ENCODE measurements around the gene TSPAN32.
"Not testable (repeated sequence)": the region's sequence is repeated elsewhere in the genome, so short reads cannot be mapped to it uniquely, and the experiment has no call there.

Gene TSPAN32

DNA sequence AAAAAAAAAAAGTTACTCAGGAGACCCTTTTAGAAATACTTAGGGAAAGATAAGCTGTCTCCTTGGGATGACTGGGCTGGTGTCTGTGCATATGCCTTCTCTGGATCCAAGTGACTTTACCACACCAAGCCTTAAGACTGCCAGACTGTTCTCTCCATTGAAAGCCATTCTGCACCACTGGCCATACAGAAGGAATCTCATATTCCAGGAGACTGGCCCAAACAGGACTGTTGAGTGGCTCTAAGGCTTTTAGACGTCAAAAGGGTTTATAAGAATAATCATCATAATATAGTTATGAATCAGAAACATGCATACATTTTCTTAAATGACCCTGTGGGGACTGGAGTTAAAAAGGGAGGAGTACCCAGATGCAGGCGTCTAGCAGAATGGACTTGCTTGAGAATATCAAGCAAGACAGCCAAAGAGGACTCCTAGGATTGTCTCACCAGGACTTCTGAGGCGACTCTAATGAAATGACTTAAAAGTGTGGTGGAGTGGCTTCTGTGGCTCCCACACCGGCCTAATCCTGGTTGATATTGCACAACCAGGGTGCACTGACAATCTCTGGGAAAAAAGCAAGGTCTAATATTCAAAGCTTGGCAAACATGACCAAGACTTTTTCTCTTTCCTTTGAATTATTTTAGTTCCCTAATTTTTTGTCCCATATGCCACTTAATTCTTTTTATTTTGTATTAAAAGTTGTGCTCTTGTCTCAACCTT lies 31.8 kb downstream of the TSPAN32 start:
- DNase-seq (ENCODE audit: low read depth in 4 of 4, low spot score in 1 of 4), result not testable (repeated sequence)

DNA sequence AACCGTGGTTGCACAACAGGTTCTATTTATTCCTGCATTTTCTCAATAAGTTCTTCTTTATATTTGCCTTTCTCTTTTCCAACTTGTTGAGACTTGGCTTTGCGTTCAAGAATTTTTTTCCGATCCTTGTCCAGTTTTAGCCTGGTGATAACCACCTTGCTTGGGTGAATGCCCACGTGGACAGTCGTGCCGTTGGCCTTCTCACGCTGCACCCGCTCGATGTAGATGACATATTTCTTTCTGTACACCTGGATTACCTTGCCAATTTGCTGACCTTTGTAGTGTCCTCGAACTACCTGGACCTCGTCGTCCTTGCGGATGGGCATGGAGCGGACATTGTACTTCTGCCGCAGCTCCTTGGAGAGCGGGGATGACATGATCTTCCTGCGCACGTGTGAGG lies 33.5 kb downstream of the TSPAN32 start:
- DNase-seq (ENCODE audit: low read depth in 4 of 4, low spot score in 1 of 4), result not testable (repeated sequence)

DNA sequence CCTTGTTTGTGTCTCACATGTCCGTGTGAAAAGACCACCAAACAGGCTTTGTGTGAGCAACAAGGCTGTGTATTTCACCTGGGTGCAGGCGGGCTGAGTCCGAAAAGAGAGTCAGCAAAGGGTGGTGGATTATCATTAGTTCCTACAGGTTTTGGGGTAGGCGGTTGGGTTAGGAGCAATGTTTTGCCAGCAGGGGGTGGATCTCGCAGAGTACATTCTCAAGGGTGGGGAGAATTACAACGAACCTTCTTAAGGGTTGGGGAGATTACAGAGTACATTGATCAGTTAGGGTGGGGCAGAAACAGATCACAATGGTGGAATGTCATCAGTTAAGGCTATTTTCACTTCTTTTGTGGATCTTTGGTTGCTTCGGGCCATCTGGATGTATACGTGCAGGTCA lies 36.9 kb downstream of the TSPAN32 start:
- not testable (repeated sequence) for DNase-seq (ENCODE audit: low read depth in 4 of 4, low spot score in 1 of 4)

DNA sequence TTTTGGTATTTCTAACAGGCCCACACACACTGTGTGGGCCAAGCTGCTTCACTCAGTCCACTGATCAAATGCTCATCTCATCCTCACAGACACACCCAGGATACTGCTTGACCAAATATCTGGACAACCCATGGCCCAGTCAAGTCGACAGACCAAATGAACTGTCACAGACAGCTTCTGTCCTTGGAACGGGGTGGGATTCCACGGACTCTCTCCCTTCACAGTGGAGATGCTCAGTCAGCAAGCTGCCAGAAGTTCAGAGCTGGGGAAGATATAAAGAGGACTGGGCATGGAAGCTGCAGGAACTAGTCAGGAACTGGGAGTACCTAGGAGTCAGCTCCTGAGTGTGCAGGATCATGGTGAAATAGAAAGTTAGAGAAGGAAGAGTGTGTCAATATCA lies 40.7 kb downstream of the TSPAN32 start:
- no peak for DNase-seq (ENCODE audit: low read depth in 4 of 4, low spot score in 1 of 4)

DNA sequence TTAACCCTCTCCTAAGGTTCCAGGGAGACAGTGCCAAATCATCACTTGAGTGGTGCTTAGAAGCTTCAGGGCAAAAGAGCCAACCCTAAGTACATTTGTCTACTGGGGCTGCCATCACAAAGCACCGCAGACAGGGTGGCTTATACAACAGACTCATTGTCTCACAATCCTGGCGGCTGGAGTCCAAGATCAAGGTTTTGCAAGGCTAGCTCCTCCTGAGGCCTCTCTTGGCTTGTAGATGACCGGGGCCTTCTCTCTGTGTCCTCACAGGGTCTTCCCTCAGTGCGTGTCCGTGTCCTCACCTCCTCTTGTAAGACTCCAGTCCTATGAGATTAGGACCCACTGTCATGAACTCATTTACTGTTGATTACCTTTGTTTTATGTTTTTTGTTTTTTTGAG lies 41.2 kb downstream of the TSPAN32 start:
- no peak for DNase-seq (ENCODE audit: low read depth in 4 of 4, low spot score in 1 of 4)

DNA sequence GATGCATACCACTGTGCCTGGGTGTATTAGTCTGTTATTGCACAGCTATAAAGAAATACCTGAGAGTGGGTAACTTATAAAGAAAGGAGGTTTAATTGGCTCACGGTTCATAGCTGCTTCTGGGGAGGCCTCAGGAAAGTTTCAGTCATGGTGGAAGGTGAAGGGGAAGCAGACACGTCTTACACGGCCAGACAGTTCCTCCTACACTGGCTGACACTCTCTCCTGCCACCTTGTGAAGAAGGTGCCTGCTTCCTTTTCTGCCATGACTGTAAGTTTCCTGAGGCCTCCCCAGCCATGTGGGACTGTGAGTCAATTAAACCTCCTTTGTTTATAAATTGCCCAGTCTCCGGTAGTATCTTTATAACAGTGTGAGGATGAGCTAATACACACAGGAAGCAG lies 41.7 kb downstream of the TSPAN32 start:
- DNase-seq (ENCODE audit: low read depth in 4 of 4, low spot score in 1 of 4), result no peak

DNA sequence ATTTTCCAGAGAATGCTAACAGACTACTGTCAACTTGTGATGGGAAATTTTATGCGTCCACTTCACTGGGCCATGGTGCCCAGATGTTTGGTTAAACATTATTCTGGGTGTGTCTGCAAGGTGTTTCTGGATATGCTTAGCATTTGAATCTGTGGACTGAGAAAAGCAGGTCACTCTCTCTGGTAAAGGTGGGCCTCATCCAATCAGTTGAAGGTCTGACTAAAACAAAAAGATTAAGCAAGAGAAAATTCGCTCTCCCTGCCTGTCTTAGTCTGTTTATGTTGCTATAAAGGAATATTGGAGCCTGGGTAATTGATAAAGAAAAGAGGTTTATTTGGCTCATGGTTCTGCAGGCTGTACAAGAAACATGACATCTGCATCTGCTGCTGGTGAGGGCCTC lies 43.2 kb downstream of the TSPAN32 start:
- DNase-seq (ENCODE audit: low read depth in 4 of 4, low spot score in 1 of 4), result no peak

DNA sequence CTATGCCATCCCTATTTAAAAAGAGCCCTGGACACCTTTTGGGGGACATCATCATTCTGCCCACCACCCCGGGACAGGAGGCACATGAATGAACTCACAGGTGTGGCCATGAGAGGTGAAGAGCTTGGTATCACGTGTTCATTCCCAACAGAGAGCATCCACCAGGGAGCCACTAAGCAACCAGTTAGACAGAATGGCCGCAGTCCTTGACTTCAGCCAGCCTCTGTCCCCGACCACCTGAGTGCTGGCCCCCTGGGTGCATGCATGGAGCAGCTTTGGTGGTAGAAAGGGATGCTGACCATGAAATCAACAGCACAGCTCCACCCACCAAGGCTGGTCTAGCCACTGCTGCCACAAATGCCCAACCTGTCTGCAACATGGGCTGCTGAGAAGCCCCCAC lies 44.2 kb downstream of the TSPAN32 start:
- no peak for DNase-seq (ENCODE audit: low read depth in 4 of 4, low spot score in 1 of 4)

DNA sequence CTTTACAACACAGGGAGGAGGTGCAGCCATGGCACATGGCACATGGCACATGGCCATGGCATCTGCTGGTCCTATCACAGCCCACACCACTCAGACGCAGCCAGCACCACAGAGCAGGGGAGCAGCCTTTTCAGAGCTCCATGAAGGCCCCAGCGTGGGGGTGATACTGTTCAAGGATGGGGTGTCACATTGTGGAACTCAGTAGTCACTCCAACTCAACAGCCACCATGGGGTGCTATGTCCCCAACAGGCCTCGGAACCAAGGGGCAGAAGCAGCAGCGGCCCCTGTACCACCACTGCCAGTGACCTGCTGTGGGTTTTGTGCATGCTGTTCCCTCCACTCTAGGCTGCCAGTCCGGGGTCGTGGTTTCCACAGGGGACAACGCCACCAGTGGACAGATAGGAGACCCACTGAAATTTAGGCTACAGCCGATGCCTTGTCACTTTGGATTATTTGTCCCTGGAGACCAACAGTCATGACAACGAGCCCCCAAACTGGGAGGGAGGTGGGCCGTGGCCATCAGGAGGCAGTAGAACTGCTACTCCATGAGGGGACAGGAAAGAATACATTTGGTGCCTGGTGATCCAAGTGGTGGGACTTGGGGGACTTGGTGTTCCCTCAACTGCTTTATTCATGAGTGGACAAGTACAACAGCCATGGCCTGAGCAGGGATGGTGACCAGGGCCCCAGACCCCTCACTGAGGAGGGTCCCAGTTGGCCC lies 44.9 kb downstream of the TSPAN32 start:
- no peak for DNase-seq (ENCODE audit: low read depth in 4 of 4, low spot score in 1 of 4)

DNA sequence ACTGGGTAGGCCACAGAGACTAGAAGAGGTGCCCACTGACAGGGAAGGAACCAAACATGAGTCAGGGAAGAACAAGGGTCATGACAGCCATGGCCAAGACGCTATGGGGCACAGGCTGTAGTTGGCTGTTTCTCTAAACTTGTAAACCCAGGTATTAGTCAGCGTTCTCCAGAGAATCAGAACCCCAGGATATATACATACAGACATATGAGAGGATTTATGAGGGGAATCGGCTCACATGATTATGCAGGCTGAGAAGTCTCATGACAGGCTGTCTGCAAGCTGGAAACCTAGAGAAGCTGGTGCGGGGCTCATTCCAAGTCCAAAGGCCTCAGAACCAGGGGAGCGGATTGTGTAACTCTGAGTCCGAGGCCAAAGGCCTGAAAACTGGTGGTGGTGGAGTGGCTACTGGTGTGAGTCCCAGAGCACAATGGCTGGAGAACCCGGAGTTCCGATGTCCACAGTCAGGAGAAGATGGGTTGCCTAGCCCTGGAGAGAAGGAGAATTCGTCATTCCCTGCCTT lies 45.6 kb downstream of the TSPAN32 start:
- no peak for DNase-seq (ENCODE audit: low read depth in 4 of 4, low spot score in 1 of 4)

DNA sequence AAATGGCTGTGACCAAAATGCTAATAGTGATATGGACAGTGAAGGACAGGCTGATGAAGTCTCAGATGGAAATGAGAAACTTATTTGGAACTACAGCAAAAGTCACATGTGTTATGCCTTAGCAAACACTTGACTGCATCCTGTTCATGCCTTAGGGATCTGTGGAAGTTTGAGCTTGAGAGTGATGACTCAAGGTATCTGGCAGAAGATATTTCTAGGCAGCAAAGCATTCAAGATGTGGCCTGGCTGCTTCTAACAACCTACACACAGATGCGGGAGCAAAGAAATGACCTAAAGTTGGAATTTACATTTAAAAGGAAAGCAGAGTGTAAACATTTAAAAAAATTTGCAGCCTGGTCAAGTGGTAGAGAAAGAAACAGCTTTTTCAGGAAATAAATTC lies 47.2 kb downstream of the TSPAN32 start:
- no peak for DNase-seq (ENCODE audit: low read depth in 4 of 4, low spot score in 1 of 4)

DNA sequence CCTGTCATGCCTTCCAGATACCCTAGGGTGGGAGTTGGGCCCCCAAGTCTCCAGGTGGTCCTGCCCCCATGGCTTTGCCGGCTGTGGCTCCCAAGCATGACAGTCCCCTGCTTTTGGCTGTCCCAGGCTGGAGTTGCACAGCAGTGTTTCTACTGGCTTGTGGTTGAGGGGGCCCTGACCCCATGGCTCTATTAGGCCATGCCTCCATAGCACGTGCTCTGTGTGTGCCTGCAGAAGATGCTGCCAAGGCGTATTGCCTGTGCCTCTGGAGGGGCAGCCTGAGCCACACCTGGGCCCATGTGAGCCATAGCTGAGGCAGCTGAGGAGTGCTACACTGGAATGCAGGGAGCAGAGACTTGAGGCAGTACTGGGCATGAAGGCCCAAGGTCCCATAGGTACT lies 49.9 kb downstream of the TSPAN32 start:
- DNase-seq (ENCODE audit: low read depth in 4 of 4, low spot score in 1 of 4), result no peak

DNA sequence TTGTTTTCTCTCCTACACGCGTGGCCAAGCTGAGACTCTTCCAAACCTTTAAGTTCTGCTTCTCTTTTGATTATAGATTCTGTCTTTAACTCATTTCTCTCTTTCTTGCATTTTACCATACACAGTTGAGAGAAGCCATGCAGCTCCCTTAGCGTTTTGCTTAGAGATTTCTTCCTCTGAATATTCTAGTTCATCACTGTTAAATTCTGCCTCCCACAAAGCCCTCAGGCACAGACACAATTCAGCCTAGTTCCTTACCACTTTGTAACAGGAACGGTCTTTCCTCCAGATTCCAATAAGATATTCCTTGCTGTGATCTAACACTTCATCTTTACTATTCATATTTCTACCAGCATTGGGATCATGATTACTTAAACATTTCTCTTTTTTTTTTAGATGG lies 50.6 kb downstream of the TSPAN32 start:
- DNase-seq (ENCODE audit: low read depth in 4 of 4, low spot score in 1 of 4), result no peak

DNA sequence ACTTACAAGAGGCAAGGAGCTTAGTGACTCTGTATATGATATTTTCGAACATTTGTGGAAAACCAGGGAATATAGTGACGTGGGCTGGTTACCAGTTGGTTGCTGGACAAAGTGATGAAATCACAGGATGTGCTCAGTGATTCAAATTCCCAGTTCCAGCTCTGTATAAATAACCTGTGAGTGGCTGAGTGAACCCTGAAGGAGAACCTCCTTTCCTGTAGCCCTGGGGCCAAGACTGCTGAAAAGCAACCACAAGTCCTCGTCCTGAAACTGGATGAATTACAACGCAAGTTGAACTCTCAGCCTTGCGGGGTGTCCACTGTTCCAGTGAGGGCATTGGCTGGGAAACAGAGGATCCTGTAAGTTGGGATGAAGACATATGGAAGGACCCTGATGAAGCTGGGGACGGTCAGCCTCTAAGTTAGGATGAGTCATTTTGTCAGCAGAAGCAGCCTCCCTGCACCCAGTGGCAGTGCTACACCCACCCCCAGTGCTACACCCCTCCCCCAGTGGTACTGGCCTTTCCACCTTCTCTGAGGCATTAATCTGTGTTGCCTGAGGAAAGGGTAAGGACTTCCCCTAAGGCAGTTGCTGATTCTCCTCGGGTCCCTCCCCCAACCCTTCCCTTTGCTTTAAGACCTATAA lies 53.3 kb downstream of the TSPAN32 start:
- no peak for DNase-seq (ENCODE audit: low read depth in 4 of 4, low spot score in 1 of 4)

DNA sequence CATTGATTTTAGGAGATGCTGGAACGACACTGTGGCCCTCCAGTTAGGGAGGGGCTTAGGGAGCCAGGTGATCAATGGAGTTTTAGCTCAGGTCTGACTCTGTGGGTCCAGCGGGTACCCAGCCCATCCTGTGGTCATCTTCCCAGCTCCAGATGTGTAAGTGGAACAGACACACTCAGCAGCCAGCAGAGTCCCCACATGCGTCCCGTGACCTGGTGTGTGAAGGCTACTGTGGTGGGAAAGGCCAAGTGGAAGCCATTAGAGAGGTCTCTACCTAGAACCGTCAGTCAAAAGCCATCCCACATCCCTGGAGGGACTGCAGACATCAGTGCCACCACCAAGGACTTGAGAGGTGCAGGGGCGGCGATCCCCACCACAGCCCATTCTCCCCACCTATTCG lies 55.4 kb downstream of the TSPAN32 start:
- no peak for DNase-seq (ENCODE audit: low read depth in 4 of 4, low spot score in 1 of 4)

DNA sequence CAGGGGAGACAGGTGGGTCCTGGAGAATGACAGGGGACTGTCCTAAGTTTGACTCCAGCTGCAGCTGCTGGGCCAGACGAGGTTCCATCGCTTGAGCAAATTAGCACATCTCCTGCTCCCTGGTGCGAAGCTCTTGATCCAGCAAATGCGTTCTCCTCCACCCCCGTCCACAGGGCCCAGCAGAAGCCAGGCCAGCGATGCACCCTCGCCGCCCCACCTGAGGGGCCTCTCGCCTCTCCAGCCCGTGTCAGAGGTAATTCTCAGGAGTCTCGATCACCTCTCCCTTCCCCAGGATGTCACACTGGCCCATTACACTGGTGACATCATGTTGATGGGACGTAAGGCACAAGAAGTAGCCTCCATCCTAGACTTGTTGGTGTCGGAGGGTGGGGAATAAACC lies 55.8 kb downstream of the TSPAN32 start:
- DNase-seq (ENCODE audit: low read depth in 4 of 4, low spot score in 1 of 4), result not testable (repeated sequence)

DNA sequence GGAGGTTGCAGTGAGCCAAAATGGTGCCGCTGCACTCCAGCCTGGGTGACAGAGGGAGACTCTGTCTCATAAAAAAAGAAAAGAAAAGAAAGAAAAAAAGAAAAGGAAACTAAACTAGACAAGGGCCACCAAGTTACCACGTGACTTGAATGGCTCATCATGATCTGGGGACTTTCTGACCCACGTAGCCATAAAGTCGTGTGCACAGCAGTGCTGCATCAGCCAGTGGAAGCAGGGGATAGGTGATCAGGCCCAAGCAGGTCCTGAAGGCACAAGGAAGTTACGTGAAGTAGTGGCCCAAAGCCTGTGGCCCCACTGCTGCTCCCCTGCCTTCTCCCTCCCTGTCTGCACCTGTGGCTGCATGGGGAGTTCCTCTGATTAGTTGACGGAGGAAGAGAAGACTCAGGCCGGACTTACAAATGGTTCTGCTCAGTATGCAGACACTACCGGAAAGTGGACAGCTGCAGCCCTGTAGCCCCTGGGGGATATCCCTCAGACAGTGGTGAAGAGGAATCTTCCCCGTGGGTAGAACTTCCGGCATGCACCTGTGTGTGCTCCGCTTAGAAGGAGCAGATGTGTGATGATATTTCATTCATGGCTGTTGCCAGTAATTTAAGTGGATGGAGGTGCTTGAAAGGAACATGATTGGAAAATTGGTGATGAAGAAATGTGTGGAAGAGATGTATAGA lies 57.1 kb downstream of the TSPAN32 start:
- no peak for DNase-seq (ENCODE audit: low read depth in 4 of 4, low spot score in 1 of 4)

DNA sequence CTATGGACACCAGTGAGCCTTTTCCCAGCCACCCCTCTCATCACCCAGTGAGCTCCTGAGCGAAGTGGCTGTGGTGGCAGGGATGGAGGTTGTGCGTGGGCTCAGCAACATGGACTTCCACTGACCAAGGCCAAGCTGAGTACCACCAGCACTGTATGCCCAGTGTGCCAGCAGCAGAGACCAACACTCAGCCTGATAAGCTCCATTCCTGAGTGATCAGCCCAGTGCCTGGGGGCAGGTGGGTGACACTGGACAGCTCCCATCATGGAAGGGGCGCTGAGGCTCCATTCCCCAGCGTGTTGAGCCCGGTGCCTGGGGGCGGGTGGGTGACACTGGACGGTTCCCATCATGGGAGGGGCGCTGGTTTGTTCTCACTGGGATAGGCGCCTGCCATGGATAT lies 57.7 kb downstream of the TSPAN32 start:
- DNase-seq (ENCODE audit: low read depth in 4 of 4, low spot score in 1 of 4), result no peak

DNA sequence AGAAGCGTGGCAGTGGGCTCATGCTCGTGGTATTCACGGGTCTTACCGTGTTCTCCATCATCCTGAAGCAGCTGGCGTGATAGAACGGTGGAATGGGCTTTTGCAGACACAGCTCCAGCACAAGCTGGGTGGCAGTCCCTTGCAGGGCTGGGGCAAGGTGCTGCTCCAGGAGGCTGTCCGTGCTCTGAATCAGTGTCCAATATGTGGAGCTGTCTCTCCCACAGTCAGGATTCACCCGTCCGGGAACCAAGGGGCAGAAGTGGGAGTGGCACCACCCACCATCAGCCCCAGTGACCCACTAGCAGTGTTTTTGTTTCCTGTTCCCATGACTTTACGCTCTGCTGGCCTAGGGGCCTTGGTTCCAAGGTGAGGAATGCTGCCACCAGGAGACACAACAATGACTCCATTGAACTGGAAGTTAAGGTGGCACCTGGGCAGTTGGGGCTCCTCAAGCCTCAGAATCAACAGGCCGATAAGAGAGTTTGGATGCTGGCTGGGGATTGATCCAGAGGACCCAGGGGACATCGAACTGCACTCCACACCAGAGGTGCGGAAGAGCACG lies 58.3 kb downstream of the TSPAN32 start:
- DNase-seq (ENCODE audit: low read depth in 4 of 4, low spot score in 1 of 4), result no peak

DNA sequence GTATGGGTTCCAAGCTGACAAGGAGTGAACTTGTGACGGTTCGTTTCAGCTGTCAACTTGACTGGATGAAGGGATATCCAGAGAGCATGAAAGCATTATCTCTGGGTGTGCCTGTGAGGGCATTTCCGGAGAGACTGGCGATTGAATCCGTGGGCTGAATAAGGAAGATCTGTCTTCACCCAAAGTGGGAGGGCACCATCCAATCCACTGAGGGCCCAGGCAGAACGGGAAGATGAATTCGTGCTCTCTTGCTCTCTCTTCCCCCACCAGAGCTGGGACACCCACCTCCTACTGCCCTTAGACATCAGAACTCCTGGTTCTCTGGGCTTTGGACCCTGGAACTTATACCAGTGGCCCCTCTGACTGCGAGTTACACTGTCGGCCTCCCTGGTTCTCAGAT lies 59.8 kb downstream of the TSPAN32 start:
- no peak for DNase-seq (ENCODE audit: low read depth in 4 of 4, low spot score in 1 of 4)

DNA sequence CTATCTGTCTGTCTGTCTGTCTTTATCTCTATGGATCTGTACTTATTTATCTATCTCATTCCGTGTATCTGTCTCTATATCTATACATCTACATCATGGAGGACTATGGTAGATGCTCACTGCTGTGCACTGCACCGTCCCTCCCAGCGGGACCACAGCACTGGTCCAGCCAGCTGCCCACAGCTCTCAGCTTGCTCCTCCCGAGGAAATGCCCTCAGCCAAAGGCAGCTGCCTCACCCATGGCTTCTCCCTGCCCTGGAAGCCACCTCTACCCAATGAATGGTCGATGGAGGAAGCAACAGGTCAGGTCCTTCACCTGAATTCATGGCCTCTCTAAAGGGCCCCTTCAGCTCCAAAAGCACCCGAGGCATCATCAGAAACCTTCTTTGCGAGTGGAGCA lies 60.6 kb downstream of the TSPAN32 start:
- no peak for DNase-seq (ENCODE audit: low read depth in 4 of 4, low spot score in 1 of 4)
